ENCODE results near the gene KCNH3. TPM values are rescaled to one million over a fixed set of nuclear protein-coding genes. Genes with fewer than 3 reads are reported as not detected.

Gene KCNH3
- polyA plus RNA-seq, 1 donor from 2014 or later = 0.63 TPM

DNA sequence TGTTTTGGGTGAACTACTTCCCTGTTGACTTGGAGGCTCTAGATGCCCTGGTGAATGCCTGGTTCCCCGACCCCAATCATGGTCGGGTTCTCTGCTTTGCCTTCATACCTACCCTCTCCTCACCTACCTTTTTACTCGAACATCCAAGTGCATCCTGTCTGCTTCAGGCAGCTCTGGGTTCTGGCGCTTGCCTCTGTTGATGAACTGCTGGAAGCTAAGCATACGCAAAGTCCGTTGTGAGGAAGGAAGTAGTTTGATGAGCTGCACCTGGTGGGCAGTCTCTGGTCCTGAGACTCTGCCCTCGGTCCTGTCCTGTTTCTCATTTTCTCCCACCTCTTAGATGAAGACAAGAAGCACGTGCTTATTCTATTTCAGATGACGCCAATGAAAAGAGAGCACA lies 13.6 kb downstream of the KCNH3 start:
- Histone ChIP-seq H2AFZ (ENCODE audit: low read depth, low read length) (no peak overlapping the region), H3K4me3 (ENCODE audit: low read length) (no peak overlapping the region), H3F3A (ENCODE audit: insufficient read depth, low read length, poor library complexity, severe bottlenecking) (no peaks in the 10 kb centered on the region), H3K36me3 (ENCODE audit: insufficient read depth, low read length) (no peaks in the 10 kb centered on the region), H3K9me2 (ENCODE audit: insufficient read depth, low read length) (no peaks in the 10 kb centered on the region), H3K9ac (ENCODE audit: low read length) (no peak overlapping the region), H4K20me1 (ENCODE audit: insufficient read depth) (no peaks in the 10 kb centered on the region), H3K27ac (ENCODE audit: low read length) (no peak overlapping the region), H3K79me2 (replicated peaks; ENCODE audit: insufficient read depth, low read length) (no peaks in the 10 kb centered on the region), H3K4me2 (ENCODE audit: low read length) (no peak overlapping the region), H3K9me3 (ENCODE audit: low read length) (no peaks in the 10 kb centered on the region), H3K27me3 (ENCODE audit: insufficient read depth, low read depth, low read length) (peaks cover 19% of the 10 kb centered on the region)
- TF ChIP-seq MXI1 (conservative IDR thresholded peaks at IDR 0.05; ENCODE audit: poor library complexity, severe bottlenecking) (no peak), SMC3 (conservative IDR thresholded peaks at IDR 0.05; ENCODE audit: poor library complexity) (no peak), EZH2 (IDR thresholded peaks at IDR 0.05; ENCODE audit: borderline replicate concordance, insufficient read depth, low read length, poor library complexity, severe bottlenecking) (no peak), POLR2AphosphoS5 (IDR thresholded peaks at IDR 0.05) (no peak), EP300 (conservative IDR thresholded peaks at IDR 0.05; ENCODE audit: poor library complexity, severe bottlenecking) (no peak), TAF1 (IDR thresholded peaks at IDR 0.05; ENCODE audit: low read depth) (no peak), RAD21 (conservative IDR thresholded peaks at IDR 0.05) (no peak)
- TF ChIP-seq, protein P1, sequence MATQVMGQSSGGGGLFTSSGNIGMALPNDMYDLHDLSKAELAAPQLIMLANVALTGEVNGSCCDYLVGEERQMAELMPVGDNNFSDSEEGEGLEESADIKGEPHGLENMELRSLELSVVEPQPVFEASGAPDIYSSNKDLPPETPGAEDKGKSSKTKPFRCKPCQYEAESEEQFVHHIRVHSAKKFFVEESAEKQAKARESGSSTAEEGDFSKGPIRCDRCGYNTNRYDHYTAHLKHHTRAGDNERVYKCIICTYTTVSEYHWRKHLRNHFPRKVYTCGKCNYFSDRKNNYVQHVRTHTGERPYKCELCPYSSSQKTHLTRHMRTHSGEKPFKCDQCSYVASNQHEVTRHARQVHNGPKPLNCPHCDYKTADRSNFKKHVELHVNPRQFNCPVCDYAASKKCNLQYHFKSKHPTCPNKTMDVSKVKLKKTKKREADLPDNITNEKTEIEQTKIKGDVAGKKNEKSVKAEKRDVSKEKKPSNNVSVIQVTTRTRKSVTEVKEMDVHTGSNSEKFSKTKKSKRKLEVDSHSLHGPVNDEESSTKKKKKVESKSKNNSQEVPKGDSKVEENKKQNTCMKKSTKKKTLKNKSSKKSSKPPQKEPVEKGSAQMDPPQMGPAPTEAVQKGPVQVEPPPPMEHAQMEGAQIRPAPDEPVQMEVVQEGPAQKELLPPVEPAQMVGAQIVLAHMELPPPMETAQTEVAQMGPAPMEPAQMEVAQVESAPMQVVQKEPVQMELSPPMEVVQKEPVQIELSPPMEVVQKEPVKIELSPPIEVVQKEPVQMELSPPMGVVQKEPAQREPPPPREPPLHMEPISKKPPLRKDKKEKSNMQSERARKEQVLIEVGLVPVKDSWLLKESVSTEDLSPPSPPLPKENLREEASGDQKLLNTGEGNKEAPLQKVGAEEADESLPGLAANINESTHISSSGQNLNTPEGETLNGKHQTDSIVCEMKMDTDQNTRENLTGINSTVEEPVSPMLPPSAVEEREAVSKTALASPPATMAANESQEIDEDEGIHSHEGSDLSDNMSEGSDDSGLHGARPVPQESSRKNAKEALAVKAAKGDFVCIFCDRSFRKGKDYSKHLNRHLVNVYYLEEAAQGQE (IDR thresholded peaks at IDR 0.05; ENCODE audit: borderline replicate concordance) = no peak
- TF ChIP-seq, protein P2, sequence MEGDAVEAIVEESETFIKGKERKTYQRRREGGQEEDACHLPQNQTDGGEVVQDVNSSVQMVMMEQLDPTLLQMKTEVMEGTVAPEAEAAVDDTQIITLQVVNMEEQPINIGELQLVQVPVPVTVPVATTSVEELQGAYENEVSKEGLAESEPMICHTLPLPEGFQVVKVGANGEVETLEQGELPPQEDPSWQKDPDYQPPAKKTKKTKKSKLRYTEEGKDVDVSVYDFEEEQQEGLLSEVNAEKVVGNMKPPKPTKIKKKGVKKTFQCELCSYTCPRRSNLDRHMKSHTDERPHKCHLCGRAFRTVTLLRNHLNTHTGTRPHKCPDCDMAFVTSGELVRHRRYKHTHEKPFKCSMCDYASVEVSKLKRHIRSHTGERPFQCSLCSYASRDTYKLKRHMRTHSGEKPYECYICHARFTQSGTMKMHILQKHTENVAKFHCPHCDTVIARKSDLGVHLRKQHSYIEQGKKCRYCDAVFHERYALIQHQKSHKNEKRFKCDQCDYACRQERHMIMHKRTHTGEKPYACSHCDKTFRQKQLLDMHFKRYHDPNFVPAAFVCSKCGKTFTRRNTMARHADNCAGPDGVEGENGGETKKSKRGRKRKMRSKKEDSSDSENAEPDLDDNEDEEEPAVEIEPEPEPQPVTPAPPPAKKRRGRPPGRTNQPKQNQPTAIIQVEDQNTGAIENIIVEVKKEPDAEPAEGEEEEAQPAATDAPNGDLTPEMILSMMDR (IDR thresholded peaks at IDR 0.05; ENCODE audit: poor library complexity, severe bottlenecking) = no peak

DNA sequence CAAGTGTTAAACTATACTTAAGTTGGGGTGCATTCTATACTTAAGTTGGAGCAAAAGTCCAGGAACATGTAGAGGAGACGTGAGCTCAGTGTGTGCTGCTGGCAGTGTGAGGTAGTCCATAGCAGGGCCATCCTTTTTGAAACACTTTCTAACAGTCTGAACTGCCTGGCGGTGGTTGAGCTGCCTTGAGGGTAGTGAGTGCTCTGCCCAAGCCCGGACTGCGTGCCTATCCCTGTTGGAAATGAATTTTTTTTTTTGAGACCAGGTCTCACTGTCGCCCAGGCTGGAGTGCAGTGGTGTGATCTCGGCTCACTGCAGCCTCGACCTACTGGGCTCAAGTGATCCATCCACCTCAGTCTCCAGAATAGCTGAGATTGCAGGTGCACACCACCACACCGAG lies 14.1 kb downstream of the KCNH3 start:
- Histone ChIP-seq H3K27ac (ENCODE audit: low read length) (no peak overlapping the region), H3F3A (ENCODE audit: insufficient read depth, low read length, poor library complexity, severe bottlenecking) (no peaks in the 10 kb centered on the region), H3K9me2 (ENCODE audit: insufficient read depth, low read length) (no peaks in the 10 kb centered on the region), H3K4me2 (ENCODE audit: low read length) (no peak overlapping the region), H3K4me3 (ENCODE audit: low read length) (no peak overlapping the region), H4K20me1 (ENCODE audit: insufficient read depth) (no peaks in the 10 kb centered on the region), H3K9ac (ENCODE audit: low read length) (no peak overlapping the region), H3K79me2 (replicated peaks; ENCODE audit: insufficient read depth, low read length) (no peaks in the 10 kb centered on the region), H2AFZ (ENCODE audit: low read depth, low read length) (no peak overlapping the region), H3K27me3 (ENCODE audit: insufficient read depth, low read depth, low read length) (peaks cover 17% of the 10 kb centered on the region), H3K36me3 (ENCODE audit: insufficient read depth, low read length) (no peaks in the 10 kb centered on the region), H3K9me3 (ENCODE audit: low read length) (no peaks in the 10 kb centered on the region)
- no peak for TF ChIP-seq EZH2 (IDR thresholded peaks at IDR 0.05; ENCODE audit: borderline replicate concordance, insufficient read depth, low read length, poor library complexity, severe bottlenecking)
